Gastroesophageal sphincter (tissue), 4 donors: ENCODE measurements around the gene PPP2CA. TPM values are rescaled to one million over a fixed set of nuclear protein-coding genes. Genes with fewer than 3 reads are reported as not detected.

Source experiments
- ATAC-seq: fragments of 150-250 bp; one replicate; pipeline ENCODE4 v1.9.1; 2016; ENCODE audit warnings: mild to moderate bottlenecking, moderate library complexity
- H3K27ac ChIP-seq, 4 donors: fragments of 200-600 bp; sonication (generic) in 3 of 4; 1 replicate in 3 of 4; 2 replicates in 1 of 4; pipeline ENCODE4 v1.5.1; 2016 to 2019
- H3K27me3 ChIP-seq: fragments of 200-600 bp; sonication (generic); one replicate; pipeline ENCODE4 v1.5.1; 2019
- H3K36me3 ChIP-seq, 2 donors: fragments of 200-600 bp; sonication (generic); one replicate each; pipeline ENCODE4 v1.5.1; 2019; ENCODE audit warnings: control low read depth in 1 of 2
- H3K4me1 ChIP-seq, 3 donors: fragments of 200-600 bp; sonication (generic); 1 replicate in 2 of 3; 2 replicates in 1 of 3; pipeline ENCODE4 v1.5.1; 2016 to 2019; ENCODE audit warnings: control low read depth in 2 of 3
- H3K4me3 ChIP-seq, 2 donors: fragments of 200-600 bp; sonication (generic); one replicate each; pipeline ENCODE4 v1.5.1; 2019; ENCODE audit warnings: mild to moderate bottlenecking in 1 of 2, moderate library complexity in 1 of 2
- H3K9me3 ChIP-seq, 3 donors: fragments of 200-600 bp; sonication (generic); one replicate each; pipeline ENCODE4 v1.5.1; 2017 to 2019; ENCODE audit warnings: control low read depth in 2 of 3
- EP300 ChIP-seq: sonication (generic); formaldehyde crosslinking; IDR thresholded peaks from one replicate; pipeline ENCODE4 v1.6.1; 2017; ENCODE audit warnings: antibody characterized with exemption, mild to moderate bottlenecking
- POLR2A ChIP-seq, 2 donors: fragments of 450-650 bp; IDR thresholded peaks; one replicate each; pipeline ENCODE4 v1.6.1; 2017; ENCODE audit warnings: antibody characterized with exemption in 2 of 2, mild to moderate bottlenecking in 2 of 2, moderate library complexity in 1 of 2
- POLR2AphosphoS5 ChIP-seq: sonication (generic); formaldehyde crosslinking; IDR thresholded peaks from one replicate; pipeline ENCODE4 v1.6.1; 2017; ENCODE audit warnings: antibody characterized with exemption
- WGBS, 2 donors: methylation state at CpG; one replicate each; pipeline ENCODE4 v1.1.5; 2018; ENCODE audit warnings: low coverage in 1 of 2; 5-methylcytosine and 5-hydroxymethylcytosine counted together
- total RNA-seq, 4 donors: library from RNA; depleted of rRNA; stranded (reverse); fragments of >200 nt; gene quantifications; one replicate each; pipeline ENCODE4 v1.1.0, GENCODE V29; 2016
- TF ChIP-seq, protein P1 (sequence below), 4 experiments: fragments of 200-600 bp in 2 of 4; fragments of 450-650 bp in 2 of 4; sonication (generic) in 1 of 4; IDR thresholded peaks; one replicate each; pipeline ENCODE4 v1.5.1; 2017 to 2019; ENCODE audit warnings: antibody characterized with exemption in 4 of 4, mild to moderate bottlenecking in 2 of 4, moderate library complexity in 2 of 4

PPP2CA gene
- total RNA-seq: 100 to 1,000 TPM; 116 to 212 (median 129) TPM

DNA sequence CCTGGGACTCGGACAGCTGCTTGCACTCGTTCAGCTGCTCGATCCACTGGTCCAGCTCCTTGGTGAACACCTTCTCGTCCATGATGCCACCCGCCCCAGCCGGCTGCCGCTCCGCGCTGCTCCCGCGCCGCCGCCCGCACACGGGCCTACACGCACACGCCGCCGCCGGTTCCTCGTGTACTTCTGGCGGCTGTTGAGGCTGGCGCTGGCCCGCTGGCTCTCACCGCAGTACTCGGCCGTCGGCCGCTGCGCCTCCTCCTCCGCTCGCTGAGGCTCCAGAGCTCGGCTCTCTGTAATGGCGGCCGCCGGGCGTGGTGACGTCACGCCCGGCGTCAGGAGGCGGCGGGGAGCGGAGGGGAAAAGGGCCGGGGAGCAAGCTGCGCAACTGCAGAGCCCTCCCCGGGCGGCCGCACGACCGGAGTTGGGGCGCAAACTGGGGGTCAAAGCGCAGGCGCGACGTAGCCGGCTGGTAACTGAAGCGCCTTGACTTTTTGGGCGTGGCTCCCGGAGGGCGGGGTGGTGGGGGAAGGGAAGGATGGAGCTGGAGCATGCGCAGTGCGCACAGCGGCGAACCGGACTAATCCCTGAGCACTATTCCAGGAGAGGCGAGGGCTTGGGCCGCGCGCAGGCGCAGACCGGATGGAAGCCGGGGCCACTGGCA lies at the start of gene PPP2CA:
Gene PPP2CA, minus strand, starts transcription at position 294 of the 661 bp plus-strand sequence. Its CDS starts 212 bp downstream, at position 82.
- Histone ChIP-seq H3K4me1 (peaks cover 0 to 49% (median 13%) of the 10 kb centered on the region in 3 donors), H3K4me3 (peak within 1 kb of the TSS; percentile 72 to 97), H3K36me3 (peaks cover 0 to 3% of the 10 kb centered on the region in 2 donors), H3K9me3 (no peaks in the 10 kb centered on the region), H3K27ac (peak within 1 kb of the TSS; percentile 91 to 100 (median 100)), H3K27me3 (no peaks in the 10 kb centered on the region)
- WGBS, 2 donors: 0% methylated on average over 5 of the region's 73 CpGs; no CpG with 5 or more reads in 1 of the 2 donors
- TF ChIP-seq, protein P1, sequence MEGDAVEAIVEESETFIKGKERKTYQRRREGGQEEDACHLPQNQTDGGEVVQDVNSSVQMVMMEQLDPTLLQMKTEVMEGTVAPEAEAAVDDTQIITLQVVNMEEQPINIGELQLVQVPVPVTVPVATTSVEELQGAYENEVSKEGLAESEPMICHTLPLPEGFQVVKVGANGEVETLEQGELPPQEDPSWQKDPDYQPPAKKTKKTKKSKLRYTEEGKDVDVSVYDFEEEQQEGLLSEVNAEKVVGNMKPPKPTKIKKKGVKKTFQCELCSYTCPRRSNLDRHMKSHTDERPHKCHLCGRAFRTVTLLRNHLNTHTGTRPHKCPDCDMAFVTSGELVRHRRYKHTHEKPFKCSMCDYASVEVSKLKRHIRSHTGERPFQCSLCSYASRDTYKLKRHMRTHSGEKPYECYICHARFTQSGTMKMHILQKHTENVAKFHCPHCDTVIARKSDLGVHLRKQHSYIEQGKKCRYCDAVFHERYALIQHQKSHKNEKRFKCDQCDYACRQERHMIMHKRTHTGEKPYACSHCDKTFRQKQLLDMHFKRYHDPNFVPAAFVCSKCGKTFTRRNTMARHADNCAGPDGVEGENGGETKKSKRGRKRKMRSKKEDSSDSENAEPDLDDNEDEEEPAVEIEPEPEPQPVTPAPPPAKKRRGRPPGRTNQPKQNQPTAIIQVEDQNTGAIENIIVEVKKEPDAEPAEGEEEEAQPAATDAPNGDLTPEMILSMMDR (IDR thresholded peaks at IDR 0.05): no peak
- TF ChIP-seq POLR2AphosphoS5 (peak; percentile 65), POLR2A (IDR thresholded peaks at IDR 0.05) (peak; percentile 78 to 81)
- peak; percentile 96 for ATAC-seq

DNA sequence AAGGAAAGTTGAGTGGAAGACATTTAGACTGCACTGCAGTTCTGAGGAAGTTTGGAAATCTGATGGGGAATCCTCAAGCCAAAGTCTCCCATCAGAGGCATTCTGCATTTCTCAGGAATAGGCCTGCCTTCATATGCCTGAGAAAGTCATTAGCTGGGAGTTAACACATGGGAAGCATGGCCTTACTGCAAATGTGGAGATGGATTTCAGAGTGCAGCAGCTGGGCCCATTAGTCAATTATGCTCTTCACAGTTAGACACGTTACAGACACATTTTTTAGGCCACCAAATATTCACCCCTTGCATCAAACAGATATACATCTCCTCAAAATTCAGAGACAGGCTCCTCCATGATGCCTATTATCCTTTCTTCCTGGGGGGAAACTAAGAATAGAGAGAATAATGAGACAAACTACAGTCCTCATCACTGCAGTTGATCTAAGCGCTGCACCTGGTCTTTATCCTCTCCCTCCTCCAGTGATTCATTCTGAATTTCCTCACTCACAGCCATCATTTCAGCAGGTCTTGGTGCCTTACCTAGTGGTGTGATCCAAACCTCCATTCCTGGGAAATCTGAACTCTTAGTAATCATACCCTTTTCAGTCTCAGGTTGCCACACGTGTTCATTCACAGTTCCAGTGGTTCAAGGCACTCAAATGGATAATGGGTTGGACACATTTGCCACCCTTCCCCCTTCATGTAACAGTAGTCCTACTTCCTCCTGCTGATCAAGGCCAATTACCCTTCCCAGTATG lies 47.9 kb upstream of the PPP2CA start:
- Histone ChIP-seq H3K27ac (no peak overlapping the region), H3K9me3 (peaks cover 0 to 7% (median 0%) of the 10 kb centered on the region in 3 donors), H3K27me3 (no peaks in the 10 kb centered on the region), H3K4me3 (no peak overlapping the region), H3K4me1 (no peaks in the 10 kb centered on the region), H3K36me3 (no peaks in the 10 kb centered on the region)
- WGBS, 2 donors: 71 to 85% methylated on average over 3 of the region's 3 CpGs
- TF ChIP-seq POLR2A (IDR thresholded peaks at IDR 0.05): no peak
- no peak for TF ChIP-seq POLR2AphosphoS5
- no peak for TF ChIP-seq EP300
- TF ChIP-seq, protein P1 (IDR thresholded peaks at IDR 0.05): no peak
- no peak for ATAC-seq

DNA sequence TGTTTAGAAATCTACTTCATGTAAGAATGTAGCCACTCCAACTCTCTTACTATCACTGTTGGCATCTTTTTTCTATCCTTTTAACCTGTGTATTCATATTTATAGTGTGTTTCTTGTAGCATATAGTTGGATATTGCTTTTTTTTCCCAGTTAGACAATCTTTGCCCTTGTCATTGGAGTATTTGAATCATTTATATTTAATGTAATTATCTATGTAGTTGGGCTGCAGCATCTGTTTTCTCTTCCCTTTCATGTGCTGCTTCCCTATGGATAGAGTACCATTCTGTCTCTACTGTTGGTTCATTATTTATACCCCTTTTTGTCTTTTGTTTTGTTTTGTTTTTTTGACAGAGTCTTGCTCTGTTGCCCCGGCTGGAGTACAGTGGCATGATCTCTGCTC lies 45.2 kb upstream of the PPP2CA start:
- TF ChIP-seq EP300 (no peak), POLR2A (IDR thresholded peaks at IDR 0.05) (no peak), POLR2AphosphoS5 (no peak)
- TF ChIP-seq, protein P1 (IDR thresholded peaks at IDR 0.05): no peak
- H3K4me3 ChIP-seq: no peak overlapping the region
- no peak overlapping the region for H3K27ac ChIP-seq
- H3K4me1 ChIP-seq: no peaks in the 10 kb centered on the region
- no peaks in the 10 kb centered on the region for H3K27me3 ChIP-seq
- ATAC-seq: no peak
- 80 to 88% methylated on average over 1 of the region's 1 CpG for WGBS, 2 donors
- peaks cover 0 to 7% (median 0%) of the 10 kb centered on the region in 3 donors for H3K9me3 ChIP-seq
- H3K36me3 ChIP-seq: no peaks in the 10 kb centered on the region

DNA sequence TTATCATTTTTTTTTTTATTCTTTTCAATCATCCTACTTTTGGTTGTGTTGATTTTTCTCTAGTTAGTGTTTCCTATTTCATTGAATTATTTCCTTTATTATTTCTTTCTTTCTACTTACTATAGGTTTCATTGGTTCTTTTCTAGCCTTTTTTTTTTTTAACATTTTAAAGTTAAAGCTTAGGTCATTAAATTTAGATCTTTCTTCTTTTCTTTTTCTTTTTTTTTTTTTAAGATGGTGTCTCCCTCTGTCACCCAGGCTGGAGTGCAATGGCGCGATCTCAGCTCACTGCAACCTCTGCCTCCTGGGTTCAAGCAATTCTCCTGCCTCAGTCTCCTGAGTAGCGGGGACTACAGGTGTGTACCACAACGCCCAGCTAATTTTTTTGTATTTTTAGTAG lies 43.0 kb upstream of the PPP2CA start:
- ATAC-seq: no peak
- TF ChIP-seq POLR2AphosphoS5: no peak
- no peak for TF ChIP-seq EP300
- no peak for TF ChIP-seq POLR2A (IDR thresholded peaks at IDR 0.05)
- TF ChIP-seq, protein P1 (IDR thresholded peaks at IDR 0.05): no peak
- H3K4me1 ChIP-seq: no peaks in the 10 kb centered on the region

More for the DNA sequence above, 43.0 kb upstream of the PPP2CA start:
- Histone ChIP-seq H3K4me3 (no peak overlapping the region), H3K27me3 (no peaks in the 10 kb centered on the region), H3K27ac (no peak overlapping the region), H3K36me3 (no peaks in the 10 kb centered on the region), H3K9me3 (peaks cover 0 to 7% (median 0%) of the 10 kb centered on the region in 3 donors)
- 100% methylated on average over 4 of the region's 4 CpGs; no CpG with 5 or more reads in 1 of the 2 donors for WGBS, 2 donors
